Endothelial cell (in vitro differentiated cells): ENCODE measurements around the gene PPIB. TPM values are rescaled to one million over a fixed set of nuclear protein-coding genes. Genes with fewer than 3 reads are reported as not detected.

Experiments
- DNase-seq: peaks from one replicate; pipeline ENCODE4 v3.0.0; 2021; ENCODE audit warnings: low spot score
- H3K27ac Mint-ChIP-seq: one replicate; pipeline ENCODE4 v1.8.0; 2021; ENCODE audit warnings: mixed read lengths, inconsistent platforms; ENCODE audit not compliant: unreplicated experiment
- H3K27me3 Mint-ChIP-seq: one replicate; pipeline ENCODE4 v1.8.0; 2021; ENCODE audit warnings: mild to moderate bottlenecking, moderate library complexity, mixed read lengths, inconsistent platforms; ENCODE audit not compliant: unreplicated experiment
- H3K36me3 Mint-ChIP-seq: one replicate; pipeline ENCODE4 v1.8.0; 2021; ENCODE audit warnings: mild to moderate bottlenecking, low read depth, mixed read lengths, inconsistent platforms; ENCODE audit not compliant: unreplicated experiment
- H3K4me1 Mint-ChIP-seq: one replicate; pipeline ENCODE4 v1.8.0; 2021; ENCODE audit warnings: mild to moderate bottlenecking, mixed read lengths, inconsistent platforms; ENCODE audit not compliant: unreplicated experiment
- H3K4me3 Mint-ChIP-seq: one replicate; pipeline ENCODE4 v1.8.0; 2021; ENCODE audit warnings: mild to moderate bottlenecking, mixed read lengths, inconsistent platforms; ENCODE audit not compliant: unreplicated experiment
- H3K9me3 Mint-ChIP-seq: one replicate; pipeline ENCODE4 v1.8.0; 2021; ENCODE audit warnings: mixed read lengths, inconsistent platforms; ENCODE audit not compliant: unreplicated experiment
- CTCF ChIP-seq: fragments of 200-600 bp; sonication (generic); IDR thresholded peaks from one replicate; pipeline ENCODE4 v1.5.0; 2021; ENCODE audit warnings: antibody characterized with exemption; ENCODE audit not compliant: unreplicated experiment
- total RNA-seq: library from RNA; stranded (reverse); fragmentation: NEBNext Ultra II Directional; extraction: Animal tissue kit (Norgen Biotek cat#: 25700); gene quantifications from one replicate; pipeline ENCODE4 v1.2.1, GENCODE V29; 2021; ENCODE audit not compliant: unreplicated experiment

Gene PPIB
- total RNA-seq, 1 donor from 2014 or later = 589 TPM

DNA sequence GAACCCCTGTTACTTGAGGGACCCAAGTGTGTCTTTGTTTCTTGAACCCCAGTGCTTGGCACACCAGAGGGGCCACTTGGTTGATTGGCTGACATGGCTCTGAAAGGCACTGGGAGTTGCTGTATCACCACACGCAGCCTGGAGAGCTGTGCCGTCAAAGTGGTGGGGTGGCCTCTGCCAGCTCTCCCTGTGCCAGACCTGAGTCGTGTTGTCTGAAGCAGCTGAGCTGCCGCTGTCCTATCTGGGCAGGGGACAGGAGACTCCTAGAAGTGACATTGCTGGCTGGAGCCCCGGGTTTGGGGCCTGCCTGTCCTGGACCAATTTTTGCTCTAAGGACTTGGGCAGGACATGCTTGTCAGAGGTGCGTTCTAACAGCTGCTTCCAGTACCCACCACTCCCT, 16.8 kb downstream of the PPIB start:
- Mint-ChIP-seq H3K27me3 (peaks cover 10% of the 10 kb centered on the region), H3K9me3 (no peaks in the 10 kb centered on the region), H3K4me3 (no peak overlapping the region), H3K27ac (no peak overlapping the region), H3K4me1 (peaks cover 22% of the 10 kb centered on the region), H3K36me3 (peaks cover 19% of the 10 kb centered on the region)
- no peak for TF ChIP-seq CTCF
- no peak for DNase-seq

DNA sequence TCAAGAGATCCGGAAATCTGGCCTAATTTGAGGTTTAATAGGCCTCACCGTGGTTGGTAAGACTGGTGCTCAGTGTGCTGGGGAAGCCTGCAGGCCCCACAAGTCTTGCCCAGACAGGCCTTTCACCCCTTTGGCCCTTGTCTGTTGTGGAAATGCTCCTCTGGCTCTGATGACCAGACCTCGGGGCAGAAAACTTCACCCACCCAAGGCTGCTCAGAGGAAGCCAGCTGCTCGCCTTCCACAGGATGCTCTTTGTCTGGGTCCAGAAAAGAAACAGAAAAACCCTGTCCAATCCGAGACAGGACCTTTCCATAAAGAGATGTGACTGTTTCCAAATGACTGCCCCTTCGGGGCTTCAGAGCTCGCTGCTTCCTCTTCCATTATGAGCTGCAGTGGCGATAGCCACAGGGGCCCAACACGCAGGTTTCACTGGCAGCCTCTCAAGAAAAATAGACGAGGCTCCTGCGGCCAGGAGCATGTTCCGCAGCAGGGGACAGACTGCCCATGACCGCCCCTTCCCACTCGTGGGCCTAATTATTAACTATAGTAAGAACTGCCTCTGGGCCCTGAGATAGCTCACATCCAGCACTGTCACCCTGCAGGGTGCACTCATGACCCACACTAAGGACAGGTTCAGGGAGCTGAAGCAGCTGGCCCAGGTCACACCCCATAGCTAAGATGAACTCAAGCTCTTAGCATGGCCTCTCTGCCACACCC, 18.1 kb downstream of the PPIB start:
- no peak overlapping the region for H3K4me3 Mint-ChIP-seq

DNA sequence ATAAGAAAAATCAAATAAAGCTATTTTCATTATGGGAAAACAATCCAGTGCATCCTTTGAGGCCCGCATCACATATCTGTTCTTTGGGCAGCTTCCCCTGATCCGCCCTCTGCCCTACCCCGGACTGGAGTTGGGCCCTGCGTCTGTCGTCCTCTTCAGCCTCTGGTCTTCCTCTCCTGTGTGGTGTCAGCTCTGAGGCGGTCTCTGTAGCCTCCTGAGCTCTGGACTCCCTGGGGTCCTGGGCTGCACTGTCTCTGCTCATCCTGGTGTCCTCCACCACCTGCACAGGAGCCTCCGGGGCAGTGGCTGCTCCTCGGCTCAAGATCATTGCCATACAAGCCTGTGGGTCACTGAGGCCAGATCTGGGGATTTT, 18.6 kb downstream of the PPIB start:
- no peak for DNase-seq
- Mint-ChIP-seq H3K27ac (no peak overlapping the region), H3K9me3 (no peaks in the 10 kb centered on the region), H3K4me3 (no peak overlapping the region), H3K4me1 (peaks cover 24% of the 10 kb centered on the region), H3K27me3 (no peaks in the 10 kb centered on the region), H3K36me3 (peaks cover 22% of the 10 kb centered on the region)
- no peak for TF ChIP-seq CTCF

More for the DNA sequence above, 18.1 kb downstream of the PPIB start:
- no peak for TF ChIP-seq CTCF
- no peaks in the 10 kb centered on the region for H3K9me3 Mint-ChIP-seq
- DNase-seq = no peak
- peaks cover 22% of the 10 kb centered on the region for H3K36me3 Mint-ChIP-seq
- peaks cover 2% of the 10 kb centered on the region for H3K27me3 Mint-ChIP-seq
- H3K4me1 Mint-ChIP-seq = peaks cover 26% of the 10 kb centered on the region
- H3K27ac Mint-ChIP-seq = no peak overlapping the region

GRCh38 chr15:64143276-64143675, 19.5 kb downstream of the PPIB start:
- Mint-ChIP-seq H3K27ac (no peak overlapping the region), H3K36me3 (peaks cover 24% of the 10 kb centered on the region)

More at GRCh38 chr15:64143276-64143675, 19.5 kb downstream of the PPIB start:
- no peak for TF ChIP-seq CTCF
- no peak for DNase-seq
- peaks cover 24% of the 10 kb centered on the region for H3K4me1 Mint-ChIP-seq
- H3K9me3 Mint-ChIP-seq = no peaks in the 10 kb centered on the region
- H3K27me3 Mint-ChIP-seq = no peaks in the 10 kb centered on the region
- no peak overlapping the region for H3K4me3 Mint-ChIP-seq
